ENCODE results near the gene SRGAP1. TPM values are rescaled to one million over a fixed set of nuclear protein-coding genes. Genes with fewer than 3 reads are reported as not detected.
"Not testable (repeated sequence)": the region's sequence is repeated elsewhere in the genome, so short reads cannot be mapped to it uniquely, and the experiment has no call there.

Gene SRGAP1
- total RNA-seq, 1 donor from 2014 or later = 9.7 TPM

GRCh38 chr12:64009321-64010068 lies 165.0 kb downstream of the SRGAP1 start:
- H3K9me3 Mint-ChIP-seq = peaks cover 18% of the 10 kb centered on the region
- H3K27ac Mint-ChIP-seq = no peak overlapping the region
- no peak overlapping the region for H3K4me3 Mint-ChIP-seq
- TF ChIP-seq CTCF (IDR thresholded peaks at IDR 0.05; ENCODE audit: unreplicated experiment) = no peak
- H3K27me3 Mint-ChIP-seq (ENCODE audit: low read depth) = no peaks in the 10 kb centered on the region
- DNase-seq (ENCODE audit: low spot score in 2 of 2, unreplicated experiment in 2 of 2) = no peak
- H3K36me3 Mint-ChIP-seq = peaks cover 7% of the 10 kb centered on the region
- H3K4me1 Mint-ChIP-seq = no peaks in the 10 kb centered on the region

- peaks cover 7% of the 10 kb centered on the region for H3K36me3 Mint-ChIP-seq
- H3K27ac Mint-ChIP-seq = no peak overlapping the region
- no peaks in the 10 kb centered on the region for H3K4me1 Mint-ChIP-seq
- DNase-seq (ENCODE audit: low spot score in 2 of 2, unreplicated experiment in 2 of 2) = no peak
- H3K27me3 Mint-ChIP-seq (ENCODE audit: low read depth) = no peaks in the 10 kb centered on the region
- peaks cover 14% of the 10 kb centered on the region for H3K9me3 Mint-ChIP-seq
- no peak overlapping the region for H3K4me3 Mint-ChIP-seq
- TF ChIP-seq CTCF (IDR thresholded peaks at IDR 0.05; ENCODE audit: unreplicated experiment) = no peak
Observed at GRCh38 chr12:64010069-64010686, 165.7 kb downstream of the SRGAP1 start.

- Mint-ChIP-seq H3K27ac (no peak overlapping the region), H3K27me3 (ENCODE audit: low read depth) (no peaks in the 10 kb centered on the region)
Observed at GRCh38 chr12:64016521-64016920, 172.0 kb downstream of the SRGAP1 start.

DNA sequence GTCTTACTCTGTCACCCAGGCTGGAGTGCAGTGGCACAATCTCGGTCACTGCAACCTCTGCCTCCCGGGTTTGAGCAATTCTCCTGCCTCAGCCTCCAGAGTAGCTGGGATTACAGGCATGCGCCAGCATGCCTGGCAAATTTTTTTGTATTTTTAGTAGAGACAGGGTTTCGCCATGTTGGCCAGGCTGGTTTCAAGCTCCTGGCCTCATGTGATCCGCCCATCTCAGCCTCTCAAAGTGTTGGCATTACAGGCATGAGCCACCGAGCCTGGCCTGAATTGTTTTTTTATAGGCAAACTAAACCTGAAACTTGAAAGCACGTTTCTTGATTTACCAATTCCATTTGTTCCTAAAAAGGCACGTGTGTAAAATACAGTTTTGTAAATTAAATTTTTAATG lies 173.6 kb downstream of the SRGAP1 start:
- H3K9me3 Mint-ChIP-seq = not testable (repeated sequence)

More at GRCh38 chr12:64016521-64016920, 172.0 kb downstream of the SRGAP1 start:
- TF ChIP-seq CTCF (IDR thresholded peaks at IDR 0.05; ENCODE audit: unreplicated experiment) = no peak
- DNase-seq (ENCODE audit: low spot score in 2 of 2, unreplicated experiment in 2 of 2) = no peak
- H3K36me3 Mint-ChIP-seq = no peaks in the 10 kb centered on the region
- no peak overlapping the region for H3K4me3 Mint-ChIP-seq
- no peaks in the 10 kb centered on the region for H3K4me1 Mint-ChIP-seq
- H3K9me3 Mint-ChIP-seq = no peaks in the 10 kb centered on the region

DNA sequence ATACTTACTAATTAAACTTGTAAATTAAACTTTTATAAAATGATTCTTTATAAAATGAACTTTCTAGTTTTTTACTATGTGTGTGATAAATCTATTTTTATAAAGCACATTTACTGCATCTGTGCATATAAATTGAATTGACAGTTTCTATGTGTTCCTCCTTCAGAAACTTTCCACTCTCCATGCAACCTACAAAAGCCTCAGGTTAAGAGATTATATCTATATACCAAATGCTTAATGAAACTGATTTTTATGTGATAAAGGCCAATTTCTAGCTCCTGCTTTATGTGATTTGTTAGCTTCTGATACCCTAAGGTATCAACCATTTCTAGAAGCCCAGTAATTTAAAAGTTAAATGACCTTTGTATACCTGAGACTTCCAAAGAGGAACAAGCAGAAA lies 174.0 kb downstream of the SRGAP1 start:
- H3K4me3 Mint-ChIP-seq = no peak overlapping the region
- no peaks in the 10 kb centered on the region for H3K27me3 Mint-ChIP-seq (ENCODE audit: low read depth)
- H3K36me3 Mint-ChIP-seq = no peaks in the 10 kb centered on the region
- no peak for TF ChIP-seq CTCF (IDR thresholded peaks at IDR 0.05; ENCODE audit: unreplicated experiment)
- H3K9me3 Mint-ChIP-seq = no peaks in the 10 kb centered on the region
- DNase-seq (ENCODE audit: low spot score in 2 of 2, unreplicated experiment in 2 of 2) = no peak
- H3K27ac Mint-ChIP-seq = no peak overlapping the region
- peaks cover 2% of the 10 kb centered on the region for H3K4me1 Mint-ChIP-seq

More for the DNA sequence above, 173.6 kb downstream of the SRGAP1 start:
- not testable (repeated sequence) for DNase-seq (ENCODE audit: low spot score in 2 of 2, unreplicated experiment in 2 of 2); H3K4me1 Mint-ChIP-seq; H3K36me3 Mint-ChIP-seq; H3K4me3 Mint-ChIP-seq; H3K27me3 Mint-ChIP-seq (ENCODE audit: low read depth); H3K27ac Mint-ChIP-seq

- no peak overlapping the region for H3K27ac Mint-ChIP-seq
- H3K4me3 Mint-ChIP-seq = no peak overlapping the region
- H3K4me1 Mint-ChIP-seq = peaks cover 2% of the 10 kb centered on the region
- no peaks in the 10 kb centered on the region for H3K36me3 Mint-ChIP-seq
- no peaks in the 10 kb centered on the region for H3K9me3 Mint-ChIP-seq
- no peak for TF ChIP-seq CTCF (IDR thresholded peaks at IDR 0.05; ENCODE audit: unreplicated experiment)
- no peaks in the 10 kb centered on the region for H3K27me3 Mint-ChIP-seq (ENCODE audit: low read depth)
- DNase-seq (ENCODE audit: low spot score in 2 of 2, unreplicated experiment in 2 of 2) = no peak
Observed at GRCh38 chr12:64019101-64019500, 174.6 kb downstream of the SRGAP1 start.

All from mesothelial cell of epicardium (in vitro differentiated cells).